ENCODE measurements around the gene DCAKD.

DCAKD gene

GRCh38 chr17:45051060-45051719 is at the start of gene DCAKD:
Gene DCAKD (minus strand): TSS chr17:45051632. CDS start chr17:45034885, 16,747 bp downstream.
- peak; percentile 95 for DNase-seq (ENCODE audit: low spot score)

GRCh38 chr17:45098869-45099616 is 47.6 kb upstream of the DCAKD start:
- DNase-seq (ENCODE audit: low spot score), result peak; percentile 66

GRCh38 chr17:45098081-45098868 is 46.8 kb upstream of the DCAKD start:
- DNase-seq (ENCODE audit: low spot score), result no peak

GRCh38 chr17:45096926-45097325 is 45.5 kb upstream of the DCAKD start:
- no peak for DNase-seq (ENCODE audit: low spot score)

- peak; percentile 55 for DNase-seq (ENCODE audit: low spot score)
Observed at GRCh38 chr17:45096141-45096540, 44.7 kb upstream of the DCAKD start.

GRCh38 chr17:45093444-45094110 is 42.1 kb upstream of the DCAKD start:
- no peak for DNase-seq (ENCODE audit: low spot score)

GRCh38 chr17:45092911-45093430 is 41.5 kb upstream of the DCAKD start:
- DNase-seq (ENCODE audit: low spot score), result peak; percentile 91

GRCh38 chr17:45091778-45092425 is 40.5 kb upstream of the DCAKD start:
- DNase-seq (ENCODE audit: low spot score), result peak; percentile 63

- no peak for DNase-seq (ENCODE audit: low spot score)
Observed at GRCh38 chr17:45090711-45091110, 39.3 kb upstream of the DCAKD start.

- DNase-seq (ENCODE audit: low spot score), result no peak
Observed at GRCh38 chr17:45088741-45089140, 37.3 kb upstream of the DCAKD start.

GRCh38 chr17:45087978-45088377 is 36.5 kb upstream of the DCAKD start:
- no peak for DNase-seq (ENCODE audit: low spot score)

- DNase-seq (ENCODE audit: low spot score), result no peak
Observed at GRCh38 chr17:45087504-45087975, 36.1 kb upstream of the DCAKD start.

GRCh38 chr17:45086865-45087503 is 35.6 kb upstream of the DCAKD start:
- no peak for DNase-seq (ENCODE audit: low spot score)

- no peak for DNase-seq (ENCODE audit: low spot score)
Observed at GRCh38 chr17:45086391-45086790, 35.0 kb upstream of the DCAKD start.

GRCh38 chr17:45081047-45081703 is 29.7 kb upstream of the DCAKD start:
- no peak for DNase-seq (ENCODE audit: low spot score)

GRCh38 chr17:45077643-45078042 is 26.2 kb upstream of the DCAKD start:
- DNase-seq (ENCODE audit: low spot score), result no peak

GRCh38 chr17:45073414-45074070 is 22.1 kb upstream of the DCAKD start:
- no peak for DNase-seq (ENCODE audit: low spot score)

GRCh38 chr17:45070809-45071208 is 19.4 kb upstream of the DCAKD start:
- DNase-seq (ENCODE audit: low spot score), result no peak

GRCh38 chr17:45070001-45070400 is 18.6 kb upstream of the DCAKD start:
- DNase-seq (ENCODE audit: low spot score), result no peak

GRCh38 chr17:45067637-45068036 is 16.2 kb upstream of the DCAKD start:
- no peak for DNase-seq (ENCODE audit: low spot score)
